NCI-H146 treated with DMSO at 0.1 percent for 48 hours (cell line): ENCODE results near the gene ACIN1.

Source experiments
- DNase-seq: peaks from one replicate; lab custom pipeline; 2025; ENCODE audit not compliant: unreplicated experiment; lab: John Stamatoyannopoulos, UW

The ACIN1 gene

DNA sequence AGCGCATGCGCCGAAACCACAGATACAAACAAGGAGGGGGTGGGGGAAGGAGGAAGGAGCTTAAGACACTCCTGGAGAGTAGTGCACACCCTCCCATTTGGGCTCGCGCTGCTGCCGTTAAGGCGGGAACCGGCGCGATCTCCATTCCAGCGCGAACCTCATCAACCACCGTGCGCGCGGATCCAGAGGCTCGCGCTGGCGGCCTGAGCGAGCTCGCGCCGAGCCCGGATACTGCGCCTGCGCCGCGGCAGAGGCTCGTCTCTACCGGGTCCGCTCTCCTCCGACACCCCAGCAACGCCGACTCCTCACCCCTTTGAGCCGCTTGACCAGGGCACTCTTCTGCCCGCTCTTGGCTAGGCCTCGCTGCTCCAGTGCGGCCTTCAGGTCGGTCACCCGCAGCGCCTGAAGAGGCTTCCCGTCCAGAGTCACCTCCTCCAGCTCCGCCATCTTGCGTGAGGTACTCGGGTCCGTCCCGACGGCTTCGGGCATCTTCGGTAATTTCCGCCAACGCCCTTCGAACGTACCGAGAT is at the start of gene ACIN1:
Gene ACIN1 (minus strand): TSS at position 471 of the 530 bp plus-strand sequence. CDS start 24 bp downstream, at position 447.
- DNase-seq = no peak

- no peak for DNase-seq
Measured at GRCh38 chr14:23143911-23144310, 49.0 kb upstream of the ACIN1 start.

GRCh38 chr14:23142826-23143225 is 47.9 kb upstream of the ACIN1 start:
- no peak for DNase-seq

- DNase-seq = no peak
Measured at GRCh38 chr14:23141706-23142444, 46.9 kb upstream of the ACIN1 start.

GRCh38 chr14:23140371-23140770 is 45.4 kb upstream of the ACIN1 start:
- no peak for DNase-seq

DNA sequence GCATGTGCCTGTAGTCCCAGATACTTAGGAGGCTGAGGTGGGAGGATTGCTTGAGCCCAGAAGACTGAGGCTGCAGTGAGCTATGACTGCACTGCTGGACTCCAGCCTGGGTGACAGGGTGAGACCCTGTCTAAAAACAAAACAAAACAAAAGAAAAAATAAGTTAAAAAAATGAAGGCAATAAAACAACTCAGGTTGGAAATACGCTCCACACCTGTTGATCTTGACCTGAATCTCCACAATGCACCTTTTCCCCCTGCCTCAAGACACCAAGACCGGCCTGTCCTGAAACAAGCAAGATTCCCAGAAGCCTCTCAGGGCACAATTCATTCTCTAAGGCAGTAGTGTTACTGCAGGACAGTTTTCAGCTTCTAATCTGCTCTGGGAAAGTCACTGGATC is 44.9 kb upstream of the ACIN1 start:
- no peak for DNase-seq

- no peak for DNase-seq
Measured at GRCh38 chr14:23137813-23138535, 43.0 kb upstream of the ACIN1 start.

DNA sequence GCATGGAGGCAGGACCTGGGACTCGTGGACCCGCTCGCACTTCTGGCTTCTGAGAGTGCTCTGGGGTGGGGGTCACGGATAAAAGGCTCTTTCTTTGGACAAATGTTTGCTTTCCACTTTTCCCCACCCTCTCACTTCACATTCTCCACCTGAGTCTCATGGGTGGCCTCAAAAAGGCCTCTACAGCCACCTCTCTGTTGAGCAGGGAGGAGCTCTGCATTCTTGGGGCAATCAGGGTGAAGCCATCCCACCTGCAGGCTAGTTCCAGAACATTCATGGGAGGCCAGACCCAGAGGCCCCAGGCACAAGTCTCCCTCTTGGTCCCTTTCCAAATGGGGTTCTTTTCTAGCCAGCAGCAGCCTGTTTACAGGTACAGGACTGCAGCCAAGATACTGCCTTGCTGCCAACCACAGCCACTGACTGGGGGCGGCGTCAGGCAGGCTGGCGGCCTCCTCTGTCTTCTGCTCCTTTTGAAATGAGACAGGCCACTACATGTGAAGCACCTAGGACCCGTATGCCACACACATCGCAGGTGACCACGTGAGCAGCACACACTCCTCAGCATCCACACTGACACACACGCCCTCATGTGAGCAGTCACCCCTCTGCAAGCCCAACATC is 42.4 kb upstream of the ACIN1 start:
- no peak for DNase-seq

GRCh38 chr14:23136566-23137133 is 41.7 kb upstream of the ACIN1 start:
- DNase-seq = no peak

DNA sequence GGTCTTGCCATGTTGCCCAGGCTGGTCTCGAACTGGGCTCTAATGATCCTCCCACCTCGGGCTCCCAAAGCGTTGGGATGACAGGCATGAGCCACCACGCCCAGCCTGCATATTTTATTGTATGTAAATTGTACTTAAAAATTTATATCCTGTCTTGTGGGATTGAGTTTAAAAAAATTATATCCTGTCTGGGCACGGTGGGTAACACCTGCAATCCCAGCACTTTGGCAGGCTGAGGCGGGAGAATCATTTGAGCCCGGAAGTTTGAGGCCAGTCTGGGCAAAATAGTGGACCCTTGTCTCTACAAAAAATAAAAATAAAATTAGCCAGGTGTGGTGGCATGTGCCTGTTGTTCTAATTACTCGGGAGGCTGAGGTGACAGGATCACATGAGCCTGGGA is 38.0 kb upstream of the ACIN1 start:
- DNase-seq = no peak

DNA sequence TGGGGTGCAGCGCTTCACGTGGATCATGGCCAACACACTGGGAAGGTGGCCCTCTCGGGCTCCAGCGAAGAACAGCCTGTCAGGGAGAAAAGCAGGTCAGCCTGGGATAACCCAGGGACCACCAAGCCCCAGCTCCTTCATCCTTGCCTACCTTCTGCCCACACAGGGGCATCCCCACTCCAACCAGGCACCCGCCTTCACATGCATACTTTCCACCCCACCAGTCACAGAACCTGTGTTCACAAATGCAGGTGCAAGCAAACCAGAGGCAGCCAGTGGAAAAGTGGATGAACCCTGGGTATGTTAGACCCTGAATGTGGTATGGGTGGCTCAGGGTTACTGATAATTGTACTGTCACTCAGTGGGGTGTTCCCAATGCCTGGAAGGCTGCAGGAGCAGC is 36.5 kb upstream of the ACIN1 start:
- DNase-seq = no peak

- no peak for DNase-seq
Measured at GRCh38 chr14:23130871-23131270, 35.9 kb upstream of the ACIN1 start.

DNA sequence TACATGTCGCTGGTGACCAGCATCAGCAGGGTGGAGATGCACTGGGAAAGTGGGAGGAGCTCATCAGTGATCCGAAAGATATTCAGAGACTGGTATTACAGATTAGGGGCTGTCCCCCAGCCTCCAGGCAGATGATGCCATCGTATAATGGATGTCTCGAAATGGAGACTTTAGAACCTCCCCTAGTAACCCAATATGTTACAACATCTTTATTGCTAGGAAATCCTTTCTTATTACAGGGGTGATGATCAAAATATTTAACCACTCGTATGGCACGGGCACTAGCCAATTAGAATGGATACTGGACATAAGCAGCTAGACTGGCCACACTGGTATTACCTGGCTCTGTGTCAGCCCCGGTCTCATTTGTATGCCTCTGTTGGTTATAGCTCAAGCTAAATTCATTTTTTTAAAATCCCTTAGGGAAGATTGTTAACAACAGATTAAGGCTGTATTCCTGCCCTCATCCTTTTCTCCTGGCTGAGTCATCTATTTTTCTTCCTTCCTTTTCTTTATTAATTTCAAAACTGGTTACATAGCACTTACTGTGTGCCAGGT is 34.9 kb upstream of the ACIN1 start:
- no peak for DNase-seq

DNA sequence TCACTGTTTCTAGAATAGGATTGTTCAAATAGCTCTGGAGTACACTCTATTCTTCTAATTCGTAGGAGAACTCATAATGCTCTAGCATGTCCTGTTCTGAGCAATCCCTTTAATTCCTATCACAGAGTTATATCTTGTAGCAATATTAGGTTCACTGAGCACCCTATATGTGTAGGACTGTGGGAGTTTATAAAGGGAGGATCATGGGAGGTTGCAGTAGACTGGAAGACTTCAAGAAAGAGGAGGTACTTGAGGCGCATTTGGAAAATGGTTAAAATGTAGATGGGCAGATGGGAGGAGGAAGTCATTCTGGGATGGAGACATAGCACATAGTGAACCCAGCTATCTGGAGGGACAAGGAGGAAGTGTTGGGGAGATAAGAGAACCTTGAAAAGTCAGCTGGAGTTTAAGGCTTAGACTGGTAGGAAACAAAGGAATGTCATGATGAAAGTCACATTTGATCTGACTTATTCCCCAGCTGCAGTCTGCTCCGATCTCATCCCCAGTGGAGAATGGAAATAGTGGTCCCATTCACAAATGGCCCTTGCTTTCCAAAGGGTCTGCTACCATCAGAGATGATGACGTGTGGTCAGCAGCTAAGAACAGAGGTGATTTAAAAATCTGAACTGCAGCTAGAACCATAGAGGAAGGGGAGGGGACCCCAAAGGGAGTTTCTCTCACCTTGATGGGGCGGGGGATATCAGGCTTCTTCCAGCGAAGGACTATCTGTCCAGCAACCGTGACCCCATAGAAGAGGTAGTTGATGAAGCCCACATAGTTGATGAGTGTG is 34.2 kb upstream of the ACIN1 start:
- no peak for DNase-seq

- no peak for DNase-seq
Measured at GRCh38 chr14:23127861-23128260, 32.9 kb upstream of the ACIN1 start.

- no peak for DNase-seq
Measured at GRCh38 chr14:23126548-23127278, 31.8 kb upstream of the ACIN1 start.

DNA sequence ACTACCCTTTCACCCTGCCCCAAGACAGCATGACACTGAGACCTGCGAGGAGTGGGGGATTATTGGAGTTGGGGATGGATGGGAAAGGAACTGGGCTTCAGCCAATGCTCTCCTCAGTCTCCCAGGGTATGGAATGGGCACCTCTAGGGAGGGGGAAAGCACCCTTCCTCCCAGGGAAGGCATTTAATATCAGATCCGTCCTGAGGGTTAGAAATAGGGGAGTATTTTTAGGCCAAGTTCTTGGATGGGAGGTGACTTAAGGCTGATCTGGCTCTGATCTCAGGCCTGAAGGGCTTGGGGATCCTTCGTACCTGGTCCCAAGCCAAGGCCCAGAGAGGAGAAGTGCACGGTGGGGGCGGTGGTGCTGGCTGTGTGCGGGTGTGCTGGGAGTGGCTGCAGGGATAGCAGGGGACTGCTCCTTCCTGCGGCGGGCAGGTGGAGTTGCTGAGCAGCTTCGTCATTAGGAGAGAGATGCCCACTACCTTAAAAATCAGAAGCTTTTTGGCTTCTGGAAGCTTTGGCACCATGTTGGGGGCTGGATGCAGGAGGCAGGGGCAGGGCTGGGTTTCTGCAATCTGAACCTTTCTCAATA is 31.1 kb upstream of the ACIN1 start:
- DNase-seq = no peak

DNA sequence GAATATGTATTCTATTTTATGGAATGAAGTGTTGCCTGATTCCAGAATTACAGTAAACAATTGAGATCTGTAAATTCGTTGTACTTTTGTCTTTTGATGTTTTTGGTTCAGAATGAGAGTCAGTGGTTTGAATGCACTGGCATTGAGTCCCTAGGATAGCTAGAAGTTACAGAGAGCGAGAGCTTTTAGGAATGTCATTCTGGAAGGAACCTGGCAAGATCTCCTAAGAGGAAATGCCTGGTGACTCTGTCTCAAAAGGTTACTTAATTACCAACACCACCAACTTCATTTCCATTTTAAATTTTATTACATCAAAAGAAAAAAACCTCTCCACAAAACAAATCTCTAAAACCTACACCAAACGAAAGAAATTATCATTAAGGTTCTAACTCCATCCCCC is 30.1 kb upstream of the ACIN1 start:
- no peak for DNase-seq

DNA sequence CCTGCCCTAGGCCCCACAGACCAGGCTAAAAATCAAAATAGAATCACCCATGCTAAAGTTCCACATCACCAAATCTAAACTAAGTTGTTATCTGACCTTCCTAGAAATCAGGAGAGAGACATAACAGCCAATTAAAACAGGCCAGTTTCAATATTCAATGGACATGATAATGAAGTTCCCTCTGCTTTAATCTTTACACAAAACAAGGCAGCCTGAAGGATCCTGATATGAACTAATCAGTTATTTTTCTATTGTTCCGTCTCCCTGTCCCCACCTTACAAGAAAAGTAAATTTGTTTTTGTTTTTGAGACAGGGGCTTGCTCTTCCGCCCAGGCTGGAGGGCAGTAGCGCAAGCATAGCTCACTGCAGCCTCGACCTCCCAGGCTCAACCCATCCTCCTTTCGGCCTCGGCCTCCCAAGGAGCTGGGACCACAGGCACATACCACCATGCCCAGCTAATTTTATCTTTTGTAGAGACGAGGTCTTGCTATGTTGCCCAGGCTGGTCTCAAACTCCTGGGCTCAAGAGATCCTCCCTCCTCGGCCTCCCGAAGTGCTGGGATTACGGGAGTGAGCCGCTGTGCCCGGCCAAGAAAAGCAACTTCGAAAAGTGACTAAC is 29.5 kb upstream of the ACIN1 start:
- DNase-seq = no peak
